Muscle of arm (tissue), 12 donors: ENCODE results near the gene PPP1R16B. TPM values are rescaled to one million over a fixed set of nuclear protein-coding genes. Genes with fewer than 3 reads are reported as not detected.

ENCODE experiments used
- DNase-seq: peaks from one replicate; pipeline ENCODE4 v3.0.0-alpha.2; 2013
- polyA plus RNA-seq, 12 donors: library from polyadenylated mRNA; unstranded; fragments of 120-200 nt; gene quantifications; one replicate each; pipeline ENCODE4 v1.2.1, GENCODE V29; 2013; ENCODE audit not compliant: insufficient read length in 12 of 12

PPP1R16B gene
- polyA plus RNA-seq, 12 donors: 3.6 to 6.6 (median 5.0) TPM; not detected in 1

- no peak for DNase-seq
Measured at GRCh38 chr20:38818113-38819065, 12.9 kb downstream of the PPP1R16B start.

- no peak for DNase-seq
Measured at GRCh38 chr20:38825571-38825900, 20.0 kb downstream of the PPP1R16B start.

DNA sequence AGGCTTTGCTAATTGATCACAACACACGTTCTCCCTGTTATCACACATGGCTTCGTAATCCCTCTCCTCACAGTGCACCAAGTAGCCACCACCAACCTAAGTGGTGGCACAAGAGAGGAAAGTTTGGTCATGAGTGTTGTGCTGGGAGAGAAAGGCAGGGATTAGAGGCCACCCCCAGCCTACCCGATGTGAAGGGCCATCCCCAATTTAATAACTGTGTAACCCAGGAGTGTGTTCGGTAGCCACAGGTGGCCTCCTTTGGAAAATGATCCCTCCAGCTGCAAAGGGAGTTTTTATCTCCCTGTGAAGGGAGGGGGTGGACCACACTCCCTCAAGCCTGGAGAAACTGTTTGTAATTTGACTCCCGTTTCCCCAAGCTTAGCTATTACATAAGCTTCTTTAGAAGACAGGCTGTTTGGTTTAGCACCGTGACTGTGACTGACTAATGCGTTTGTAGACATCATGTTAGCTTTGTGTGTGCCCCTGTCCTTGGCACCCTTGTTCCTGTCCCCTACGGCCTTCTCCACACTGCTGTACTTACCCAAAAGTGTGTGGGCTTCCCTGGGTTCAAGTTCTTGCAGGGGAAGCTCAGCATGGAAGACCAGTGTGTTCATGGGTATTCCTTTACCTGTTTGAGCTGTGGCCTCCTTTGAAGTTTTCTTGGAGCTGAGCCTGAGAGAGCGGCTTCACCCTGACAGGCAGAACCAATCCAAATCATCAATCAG is 20.6 kb downstream of the PPP1R16B start:
- DNase-seq: no peak

DNA sequence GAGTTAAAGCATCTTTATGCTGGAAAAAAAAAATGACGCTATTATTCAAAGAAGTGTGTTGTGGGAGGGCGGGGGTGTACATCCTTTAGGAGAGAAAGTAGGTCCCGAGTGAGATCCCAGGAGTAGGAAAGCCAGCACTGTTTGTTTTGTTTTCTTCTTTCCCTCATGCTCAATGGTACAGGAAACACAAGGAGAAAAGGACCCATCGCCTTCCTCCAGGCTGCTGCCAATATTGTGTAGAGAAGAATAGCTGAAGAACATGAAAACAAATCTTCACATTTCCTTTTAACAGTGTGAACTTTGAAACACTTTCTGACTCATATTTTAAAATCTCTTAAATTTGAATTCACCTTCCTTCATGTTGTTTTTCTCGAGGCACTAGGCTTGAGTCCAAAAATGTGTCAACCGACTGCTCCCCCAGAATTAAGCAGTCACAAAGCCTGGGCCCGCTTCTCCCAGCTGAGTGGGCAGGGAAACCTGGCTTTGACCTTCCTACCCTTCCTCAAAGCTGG is 22.3 kb downstream of the PPP1R16B start:
- no peak for DNase-seq

GRCh38 chr20:38828514-38829295 is 23.2 kb downstream of the PPP1R16B start:
- no peak for DNase-seq

DNA sequence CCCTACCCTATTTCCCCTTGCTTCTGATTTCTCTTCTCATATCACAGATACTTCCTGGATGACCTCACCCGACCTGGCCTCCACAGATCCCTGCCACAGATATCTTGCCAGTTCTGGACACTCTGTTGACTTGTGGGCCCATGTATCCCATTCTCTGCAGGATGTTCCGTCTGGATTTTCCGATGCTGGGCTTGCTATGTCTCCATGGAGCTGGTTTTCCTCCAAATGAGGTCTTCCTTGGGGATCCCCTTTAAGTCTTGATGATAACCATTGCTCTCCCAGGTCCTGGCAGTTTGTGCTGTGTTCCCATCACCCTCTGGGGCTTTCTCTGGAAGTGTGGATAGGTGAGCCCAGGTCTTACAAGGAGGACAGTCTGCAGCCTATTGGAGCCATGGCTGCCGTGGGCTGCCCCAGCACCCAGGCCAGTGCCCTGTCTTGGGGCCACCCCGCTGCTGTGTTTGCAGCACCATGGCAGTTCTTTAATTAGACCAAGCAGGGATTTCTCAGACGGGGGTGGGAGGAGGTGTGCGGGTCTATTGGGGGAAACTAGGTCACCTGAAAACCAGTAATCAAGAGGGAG is 23.9 kb downstream of the PPP1R16B start:
- no peak for DNase-seq

DNA sequence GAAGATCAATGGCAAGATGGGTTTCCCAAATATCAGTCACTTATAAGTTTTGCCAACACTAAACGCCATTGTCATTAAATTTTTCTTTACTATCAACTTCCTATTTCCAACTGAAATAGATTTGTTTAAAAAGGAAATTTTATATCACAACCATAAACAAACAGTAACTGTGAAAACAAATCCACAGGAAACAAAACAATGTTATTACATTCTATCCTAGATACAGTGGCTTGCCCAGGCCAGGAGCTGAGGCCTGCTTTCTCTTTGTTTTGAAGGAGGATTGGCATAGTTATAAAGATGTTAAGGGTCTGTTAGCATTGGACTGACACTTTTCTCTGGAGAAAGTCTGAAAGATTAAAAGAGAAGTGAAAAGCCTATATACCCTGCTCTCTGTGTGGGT is 24.9 kb downstream of the PPP1R16B start:
- DNase-seq: no peak

DNA sequence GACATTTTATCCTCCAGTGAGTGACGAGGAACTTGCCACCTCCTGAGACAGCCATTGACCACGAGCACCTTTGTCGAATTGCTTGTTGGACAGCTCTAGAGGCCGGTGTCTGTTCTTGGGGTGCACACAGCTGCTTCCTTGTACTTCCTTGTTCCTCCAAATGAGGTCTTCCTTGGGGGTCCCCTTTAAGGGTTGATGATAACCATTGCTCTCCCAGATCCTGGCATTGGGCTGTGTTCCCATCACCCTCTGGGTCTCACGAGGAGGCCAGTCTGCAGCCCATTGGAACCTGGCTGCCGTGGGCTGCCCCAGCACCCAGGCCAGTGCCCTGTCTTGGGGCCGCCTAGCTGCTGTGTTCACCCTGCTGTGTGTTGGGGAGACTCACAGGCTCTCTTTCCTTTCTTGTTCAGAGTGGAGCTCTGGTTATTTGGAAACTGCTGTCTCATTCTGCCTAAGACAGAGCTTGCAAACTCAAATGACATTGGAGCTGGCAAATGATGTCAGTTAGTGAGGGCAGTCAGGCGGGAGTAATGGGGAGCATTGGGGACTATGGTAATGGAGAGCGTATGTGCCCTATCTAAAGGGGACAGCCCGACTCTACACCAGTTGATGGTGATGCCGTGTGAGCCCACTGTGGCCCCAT is 25.7 kb downstream of the PPP1R16B start:
- no peak for DNase-seq

GRCh38 chr20:38831995-38832620 is 26.6 kb downstream of the PPP1R16B start:
- DNase-seq: no peak

DNA sequence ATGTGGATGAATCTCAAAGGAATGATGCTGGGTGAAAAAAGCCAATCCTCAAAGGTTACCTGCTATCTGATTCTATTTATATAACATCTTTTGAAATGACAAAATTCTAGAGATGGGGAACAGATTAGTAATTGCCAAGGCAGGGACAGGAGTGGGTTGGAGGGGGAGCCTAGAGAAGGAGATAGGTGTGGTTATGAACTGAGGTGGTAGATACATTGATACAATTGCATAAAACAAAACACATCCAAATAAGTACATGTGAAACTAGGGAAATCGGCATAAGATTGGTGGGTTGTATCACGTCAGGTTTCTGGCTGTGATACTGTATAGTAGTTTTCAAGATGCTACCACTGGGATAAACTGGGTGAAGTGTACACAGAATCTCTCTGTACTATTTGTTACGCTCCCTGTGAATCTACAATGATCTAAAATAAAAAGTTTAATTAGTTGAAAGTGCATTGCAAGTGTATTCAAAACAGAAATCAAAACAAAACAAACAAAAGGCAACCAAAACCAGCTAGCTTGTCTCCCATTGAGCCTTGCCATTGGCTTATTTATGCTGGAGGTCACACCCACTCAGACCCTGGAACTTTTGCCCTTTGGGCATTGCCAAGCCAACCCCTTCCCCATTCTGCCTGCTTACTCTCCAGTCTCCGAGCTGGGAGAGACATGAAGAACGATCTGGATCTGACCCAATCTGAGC is 27.8 kb downstream of the PPP1R16B start:
- no peak for DNase-seq

GRCh38 chr20:38833857-38834164 is 28.3 kb downstream of the PPP1R16B start:
- no peak for DNase-seq

GRCh38 chr20:38834868-38835267 is 29.4 kb downstream of the PPP1R16B start:
- no peak for DNase-seq

GRCh38 chr20:38835792-38836191 is 30.3 kb downstream of the PPP1R16B start:
- no peak for DNase-seq

- no peak for DNase-seq
Measured at GRCh38 chr20:38836991-38837390, 31.5 kb downstream of the PPP1R16B start.

- no peak for DNase-seq
Measured at GRCh38 chr20:38838326-38838725, 32.8 kb downstream of the PPP1R16B start.

DNA sequence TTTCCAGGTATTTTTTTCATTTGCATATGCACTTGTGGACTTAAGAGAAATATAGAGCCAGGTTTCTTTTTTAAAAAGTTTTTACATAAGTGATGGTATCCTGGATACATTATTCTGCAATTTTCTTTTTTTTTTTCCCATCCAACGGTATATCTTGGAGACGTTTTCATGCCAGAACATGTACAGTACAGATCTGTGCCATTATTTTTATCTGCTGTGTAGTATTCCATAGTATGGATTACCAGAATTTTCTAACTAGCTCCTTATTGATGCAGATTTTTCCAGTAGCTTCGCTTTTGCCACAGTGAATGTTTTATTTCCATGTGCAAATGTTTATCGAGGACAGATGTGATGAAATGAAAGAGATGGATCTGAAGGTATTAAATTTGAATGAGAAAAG is 34.1 kb downstream of the PPP1R16B start:
- no peak for DNase-seq

- no peak for DNase-seq
Measured at GRCh38 chr20:38840053-38840893, 34.8 kb downstream of the PPP1R16B start.

- DNase-seq: no peak
Measured at GRCh38 chr20:38840894-38841470, 35.5 kb downstream of the PPP1R16B start.

GRCh38 chr20:38841570-38841969 is 36.1 kb downstream of the PPP1R16B start:
- DNase-seq: no peak
